ENCODE measurements around the gene STAM2.
A peak's percentile ranks its signal among the peaks of the same experiment; 100 is the strongest.

The STAM2 gene

GRCh38 chr2:152175368-152176112 lies at the start of gene STAM2:
Gene STAM2 (minus strand): TSS chr2:152175763. CDS start chr2:152175642, 121 bp downstream.
- DNase-seq (ENCODE audit: low spot score): peak; percentile 91
- TF ChIP-seq CTCF (IDR thresholded peaks at IDR 0.05; ENCODE audit: extremely low read depth, missing control alignments): peak; percentile 98

GRCh38 chr2:152223977-152224376 lies 48.4 kb upstream of the STAM2 start:
- no peak for DNase-seq (ENCODE audit: low spot score)
- no peak for TF ChIP-seq CTCF (IDR thresholded peaks at IDR 0.05; ENCODE audit: extremely low read depth, missing control alignments)

- DNase-seq (ENCODE audit: low spot score): no peak
- TF ChIP-seq CTCF (IDR thresholded peaks at IDR 0.05; ENCODE audit: extremely low read depth, missing control alignments): no peak
These were observed 47.5 kb upstream of the STAM2 start for GRCh38 chr2:152222975-152223637.

GRCh38 chr2:152221839-152222238 lies 46.3 kb upstream of the STAM2 start:
- no peak for TF ChIP-seq CTCF (IDR thresholded peaks at IDR 0.05; ENCODE audit: extremely low read depth, missing control alignments)
- DNase-seq (ENCODE audit: low spot score): no peak

- DNase-seq (ENCODE audit: low spot score): no peak
- TF ChIP-seq CTCF (IDR thresholded peaks at IDR 0.05; ENCODE audit: extremely low read depth, missing control alignments): no peak
These were observed 43.7 kb upstream of the STAM2 start for GRCh38 chr2:152219077-152219828.

GRCh38 chr2:152201466-152201830 lies 25.9 kb upstream of the STAM2 start:
- TF ChIP-seq CTCF (IDR thresholded peaks at IDR 0.05; ENCODE audit: extremely low read depth, missing control alignments): no peak
- DNase-seq (ENCODE audit: low spot score): no peak

Measured in GM20000 (cell line).